Progenitor cell of endocrine pancreas (in vitro differentiated cells): ENCODE results near the gene MTUS2. TPM values are rescaled to one million over a fixed set of nuclear protein-coding genes. Genes with fewer than 3 reads are reported as not detected.

ENCODE experiments used
- DNase-seq: peaks from one replicate; pipeline ENCODE4 v3.0.0; 2021; ENCODE audit warnings: low spot score; ENCODE audit not compliant: unreplicated experiment
- H3K27ac Mint-ChIP-seq: 2 replicates; pipeline ENCODE4 v1.8.0; 2021; ENCODE audit warnings: mild to moderate bottlenecking, moderate library complexity, mixed read lengths
- H3K27me3 Mint-ChIP-seq: 2 replicates; pipeline ENCODE4 v1.8.0; 2021; ENCODE audit warnings: mixed read lengths
- H3K36me3 Mint-ChIP-seq: 2 replicates; pipeline ENCODE4 v1.8.0; 2022; ENCODE audit warnings: mixed read lengths; ENCODE audit not compliant: insufficient read depth
- H3K4me1 Mint-ChIP-seq: 2 replicates; pipeline ENCODE4 v1.8.0; 2021; ENCODE audit warnings: low read depth, mixed read lengths
- H3K4me3 Mint-ChIP-seq: 2 replicates; pipeline ENCODE4 v1.8.0; 2021; ENCODE audit warnings: low read depth, mild to moderate bottlenecking, moderate library complexity, mixed read lengths
- H3K9me3 Mint-ChIP-seq: 2 replicates; pipeline ENCODE4 v1.8.0; 2021; ENCODE audit warnings: low read depth, mixed read lengths
- total RNA-seq: library from RNA; stranded (reverse); gene quantifications from 2 replicates; pipeline ENCODE4 v1.2.1, GENCODE V29; 2021
- TF ChIP-seq, protein P1 (sequence below): fragments of 200-600 bp; sonication (generic); IDR thresholded peaks from one replicate; pipeline ENCODE4 v1.5.0; 2021; ENCODE audit warnings: antibody characterized with exemption, mild to moderate bottlenecking; ENCODE audit not compliant: unreplicated experiment

Gene MTUS2
- total RNA-seq, 1 donor from 2014 or later, result 9.3 TPM

DNA sequence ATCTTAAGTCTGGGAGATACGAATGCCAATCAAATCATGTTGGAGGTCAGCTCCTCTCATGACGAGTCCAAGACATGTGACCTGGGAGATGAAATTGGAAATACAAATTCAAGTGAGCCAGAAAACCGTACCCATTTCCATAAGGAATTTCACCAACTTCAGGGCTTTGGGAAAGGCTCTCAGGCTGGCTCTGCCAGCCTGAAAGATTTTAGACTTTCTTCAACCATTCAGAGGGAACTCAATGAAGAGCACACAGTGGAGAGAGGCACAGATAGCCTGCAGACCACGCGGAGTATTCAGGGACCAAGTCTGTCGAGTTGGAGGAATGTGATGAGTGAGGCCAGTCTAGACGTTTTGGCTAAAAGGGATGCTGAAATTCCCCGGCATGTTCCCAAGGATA lies 204.6 kb downstream of the MTUS2 start:
- H3K27me3 Mint-ChIP-seq, result no peaks in the 10 kb centered on the region
- H3K4me1 Mint-ChIP-seq, result no peaks in the 10 kb centered on the region
- peaks cover 18% of the 10 kb centered on the region for H3K36me3 Mint-ChIP-seq
- H3K27ac Mint-ChIP-seq, result no peak overlapping the region
- peaks cover 6% of the 10 kb centered on the region for H3K9me3 Mint-ChIP-seq
- DNase-seq, result no peak
- TF ChIP-seq, protein P1, sequence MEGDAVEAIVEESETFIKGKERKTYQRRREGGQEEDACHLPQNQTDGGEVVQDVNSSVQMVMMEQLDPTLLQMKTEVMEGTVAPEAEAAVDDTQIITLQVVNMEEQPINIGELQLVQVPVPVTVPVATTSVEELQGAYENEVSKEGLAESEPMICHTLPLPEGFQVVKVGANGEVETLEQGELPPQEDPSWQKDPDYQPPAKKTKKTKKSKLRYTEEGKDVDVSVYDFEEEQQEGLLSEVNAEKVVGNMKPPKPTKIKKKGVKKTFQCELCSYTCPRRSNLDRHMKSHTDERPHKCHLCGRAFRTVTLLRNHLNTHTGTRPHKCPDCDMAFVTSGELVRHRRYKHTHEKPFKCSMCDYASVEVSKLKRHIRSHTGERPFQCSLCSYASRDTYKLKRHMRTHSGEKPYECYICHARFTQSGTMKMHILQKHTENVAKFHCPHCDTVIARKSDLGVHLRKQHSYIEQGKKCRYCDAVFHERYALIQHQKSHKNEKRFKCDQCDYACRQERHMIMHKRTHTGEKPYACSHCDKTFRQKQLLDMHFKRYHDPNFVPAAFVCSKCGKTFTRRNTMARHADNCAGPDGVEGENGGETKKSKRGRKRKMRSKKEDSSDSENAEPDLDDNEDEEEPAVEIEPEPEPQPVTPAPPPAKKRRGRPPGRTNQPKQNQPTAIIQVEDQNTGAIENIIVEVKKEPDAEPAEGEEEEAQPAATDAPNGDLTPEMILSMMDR, result no peak
- H3K4me3 Mint-ChIP-seq, result no peak overlapping the region

DNA sequence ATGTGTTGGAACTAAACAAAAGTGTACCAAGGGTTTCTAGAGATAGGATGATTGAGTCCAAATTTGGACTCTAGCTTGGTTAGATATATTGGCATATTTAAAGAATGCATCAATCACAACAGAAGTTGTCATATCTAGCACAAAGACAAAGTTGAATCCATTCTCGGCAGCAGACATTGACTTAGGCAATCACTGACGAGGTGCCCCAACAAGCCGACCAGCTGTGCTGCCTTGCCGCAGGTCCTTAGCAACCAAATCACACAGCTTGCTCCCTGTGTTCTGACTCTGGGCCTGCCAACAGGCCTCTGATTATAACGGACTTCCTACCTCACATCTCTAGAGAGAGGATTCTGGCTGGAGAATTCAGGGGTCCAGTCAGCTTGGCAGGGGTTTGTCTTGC lies 208.7 kb downstream of the MTUS2 start:
- DNase-seq, result no peak

DNA sequence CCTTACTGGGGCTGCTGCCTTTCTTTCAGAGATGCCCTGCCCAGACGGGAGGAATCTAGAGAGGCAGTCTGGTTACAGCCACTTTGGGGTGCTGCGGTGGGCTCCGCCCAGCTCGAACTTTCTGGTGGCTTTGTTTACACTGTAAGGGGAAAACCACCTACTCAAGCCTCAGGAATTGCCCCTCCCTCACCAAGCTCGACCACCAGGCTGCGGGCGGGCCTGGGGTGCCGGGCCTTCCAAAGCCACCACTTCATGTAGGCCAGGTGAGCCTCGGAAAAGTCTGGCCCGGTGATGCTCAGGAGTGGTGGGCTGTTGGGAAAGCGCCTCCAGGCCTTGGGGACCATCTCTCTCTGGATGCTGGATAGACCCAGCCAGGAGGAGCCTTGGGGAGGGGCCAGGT lies 218.6 kb downstream of the MTUS2 start:
- Mint-ChIP-seq H3K27ac (no peak overlapping the region), H3K4me3 (no peak overlapping the region), H3K27me3 (no peaks in the 10 kb centered on the region), H3K36me3 (peaks cover 2% of the 10 kb centered on the region), H3K4me1 (no peaks in the 10 kb centered on the region), H3K9me3 (peaks cover 11% of the 10 kb centered on the region)
- no peak for DNase-seq
- TF ChIP-seq, protein P1, result no peak

More for the DNA sequence above, 208.7 kb downstream of the MTUS2 start:
- H3K27me3 Mint-ChIP-seq, result no peaks in the 10 kb centered on the region
- peaks cover 16% of the 10 kb centered on the region for H3K36me3 Mint-ChIP-seq
- no peaks in the 10 kb centered on the region for H3K4me1 Mint-ChIP-seq
- peaks cover 4% of the 10 kb centered on the region for H3K9me3 Mint-ChIP-seq
- no peak overlapping the region for H3K27ac Mint-ChIP-seq
- TF ChIP-seq, protein P1, result no peak
- no peak overlapping the region for H3K4me3 Mint-ChIP-seq

DNA sequence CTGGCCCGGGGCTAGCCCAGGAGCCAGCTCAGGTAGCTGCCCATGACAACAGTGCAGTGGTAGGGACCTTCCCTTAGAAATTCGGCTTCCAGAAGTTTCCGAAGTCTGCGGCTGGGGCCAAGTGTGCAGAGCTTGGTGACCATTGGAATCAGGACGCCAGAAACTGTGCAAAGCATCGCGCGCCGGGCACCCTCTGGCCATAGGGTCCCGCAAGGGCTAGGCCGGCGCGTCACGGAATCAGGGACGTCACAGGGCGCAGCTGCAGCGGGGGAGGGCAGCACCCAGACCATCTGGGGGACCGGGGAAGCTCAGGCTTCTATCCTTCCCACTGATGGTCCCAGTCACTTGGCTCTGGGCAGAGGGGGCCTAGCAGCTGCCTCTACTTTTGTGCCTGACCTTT lies 219.1 kb downstream of the MTUS2 start:
- Mint-ChIP-seq H3K27me3 (no peaks in the 10 kb centered on the region), H3K4me1 (no peaks in the 10 kb centered on the region), H3K9me3 (peaks cover 13% of the 10 kb centered on the region), H3K27ac (no peak overlapping the region), H3K36me3 (peaks cover 2% of the 10 kb centered on the region), H3K4me3 (no peak overlapping the region)
- TF ChIP-seq, protein P1, result no peak
- no peak for DNase-seq

DNA sequence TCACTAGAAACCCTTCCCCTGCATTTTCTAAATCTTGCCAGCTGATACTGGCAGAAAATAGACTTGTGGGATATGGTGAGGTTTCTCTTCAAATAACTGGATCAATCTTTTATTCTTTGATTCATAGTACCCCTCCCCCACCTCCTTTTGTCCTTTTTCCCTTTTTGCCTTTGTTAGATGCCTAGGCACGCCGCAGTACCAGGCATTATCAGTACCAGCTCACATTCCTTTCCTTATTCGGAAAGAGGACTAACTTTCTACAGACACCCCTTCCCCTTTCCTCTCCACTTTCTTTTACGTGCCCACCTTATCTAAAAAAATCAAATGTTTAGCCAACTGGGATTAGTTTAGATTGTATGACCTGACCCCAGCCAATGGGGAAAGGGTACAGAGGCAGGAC lies 226.4 kb downstream of the MTUS2 start:
- TF ChIP-seq, protein P1, result no peak
- Mint-ChIP-seq H3K4me3 (no peak overlapping the region), H3K27ac (peak overlapping the region; percentile 97)

More for the DNA sequence above, 226.4 kb downstream of the MTUS2 start:
- Mint-ChIP-seq H3K9me3 (peaks cover 31% of the 10 kb centered on the region), H3K27me3 (no peaks in the 10 kb centered on the region), H3K36me3 (peaks cover 15% of the 10 kb centered on the region), H3K4me1 (peaks cover 10% of the 10 kb centered on the region)
- DNase-seq, result no peak
